Measurements from ENCODE around the gene MEIKIN. TPM values are rescaled to one million over a fixed set of nuclear protein-coding genes. Genes with fewer than 3 reads are reported as not detected.

MEIKIN gene
- total and polyA plus RNA-seq, 2 of the 13 experiments (the other 11 are each of a cell fraction or from before 2014, with no cell fraction given) = not detected

GRCh38 chr5:131796793-131797693 is 148.4 kb downstream of the MEIKIN start, which contains the start of gene FNIP1 (continued):
- TF ChIP-seq ZNF780A (CRISPR knock-in tag; IDR thresholded peaks at IDR 0.05) (peak; percentile 84), GATAD1 (CRISPR knock-in tag; IDR thresholded peaks at IDR 0.05) (peak; percentile 84), ZFY (CRISPR knock-in tag; IDR thresholded peaks at IDR 0.05) (peak; percentile 94), ZNF850 (CRISPR knock-in tag; conservative IDR thresholded peaks at IDR 0.05) (no peak), SP4 (CRISPR knock-in tag; IDR thresholded peaks at IDR 0.05) (peak; percentile 90), LCORL (IDR thresholded peaks at IDR 0.05) (no peak), LCORL (CRISPR knock-in tag; IDR thresholded peaks at IDR 0.05) (peak; percentile 63; the same call in 1 of the 2 replicates), ZSCAN30 (CRISPR knock-in tag; IDR thresholded peaks at IDR 0.05) (peak; percentile 92; the same call in 1 of the 2 replicates), PHF8 (CRISPR knock-in tag; IDR thresholded peaks at IDR 0.05) (peak; percentile 88), ZNF547 (CRISPR knock-in tag; IDR thresholded peaks at IDR 0.05) (peak; percentile 70), NFRKB (IDR thresholded peaks at IDR 0.05) (no peak), ZNF292 (CRISPR knock-in tag; IDR thresholded peaks at IDR 0.05; ENCODE audit: borderline replicate concordance, low read depth) (peak; percentile 93), ELK4 (CRISPR knock-in tag; IDR thresholded peaks at IDR 0.05; ENCODE audit: borderline replicate concordance) (no peak), ZNF253 (CRISPR knock-in tag; IDR thresholded peaks at IDR 0.05; ENCODE audit: borderline replicate concordance) (0 out of 2 replicates have a peak, but pooled peaks have one; percentile 73), ZBTB4 (CRISPR knock-in tag; IDR thresholded peaks at IDR 0.05; ENCODE audit: borderline replicate concordance) (0 out of 2 replicates have a peak, but pooled peaks have one; percentile 61), FOSL1 (CRISPR knock-in tag; IDR thresholded peaks at IDR 0.05; ENCODE audit: borderline replicate concordance) (peak; percentile 51; the same call in 1 of the 2 replicates), E2F2 (CRISPR knock-in tag; IDR thresholded peaks at IDR 0.05; ENCODE audit: borderline replicate concordance) (0 out of 2 replicates have a peak, but pooled peaks have one; percentile 28), TMF1 (CRISPR knock-in tag; IDR thresholded peaks at IDR 0.05; ENCODE audit: low read depth) (0 out of 2 replicates have a peak, but pooled peaks have one; percentile 19), ZNF777 (CRISPR knock-in tag; IDR thresholded peaks at IDR 0.05) (peak; percentile 75), ZNF101 (CRISPR knock-in tag; IDR thresholded peaks at IDR 0.05; ENCODE audit: borderline replicate concordance, low read depth) (peak; percentile 93; the same call in 1 of the 2 replicates), MXD1 (CRISPR knock-in tag; IDR thresholded peaks at IDR 0.05) (peak; percentile 77; the same call in 1 of the 2 replicates), NFIC (IDR thresholded peaks at IDR 0.05; ENCODE audit: low read length) (no peak), JDP2 (CRISPR knock-in tag; IDR thresholded peaks at IDR 0.05; ENCODE audit: borderline replicate concordance) (peak; percentile 75), ZNF713 (CRISPR knock-in tag; IDR thresholded peaks at IDR 0.05) (no peak)
